Measurements from ENCODE around the gene NEURL1. TPM values are rescaled to one million over a fixed set of nuclear protein-coding genes. Genes with fewer than 3 reads are reported as not detected.
A peak's percentile ranks its signal among the peaks of the same experiment; 100 is the strongest.

NEURL1 gene
- total and polyA plus RNA-seq, 10 of the 15 experiments (the other 5 are each of a cell fraction or from before 2014, with no cell fraction given): 0.02 to 0.05 (median 0.05) TPM; not detected in 6

GRCh38 chr10:103454026-103454425, 39.5 kb upstream of the NEURL1 start:
- SMC1A ChIA-PET (ENCODE audit: uncharacterized antibody, unreplicated experiment): interaction anchor here (1.1 to 9.6 kb wide), 6 partner anchors 9 to 37 kb away, joined by 3 to 124 read pairs (median 6); no protein-coding TSS in a partner anchor
- H3K9me3 ChIP-seq (replicated peaks; ENCODE audit: control insufficient read depth, insufficient read depth, low read length): no peaks in the 10 kb centered on the region
- H3K4me2 ChIP-seq (ENCODE audit: control insufficient read depth, insufficient read depth): no peak overlapping the region
- H3K27ac ChIP-seq (ENCODE audit: control insufficient read depth, insufficient read depth): no peak overlapping the region
- ATAC-seq (no peak), FAIRE-seq (no peak), DNase-seq (ENCODE audit: low read depth, low spot score) (no peak)
- in situ Hi-C loops (cut with MboI) (no loop called here), intact Hi-C loops (cut with micrococcal nuclease; ENCODE audit: unreplicated experiment) (no loop called here)
- TF ChIP-seq KAT2A (conservative IDR thresholded peaks at IDR 0.05; ENCODE audit: control insufficient read depth, low read depth, low read length): no peak
- no peak for TF ChIP-seq NBN (IDR thresholded peaks at IDR 0.05)
- no peak for TF ChIP-seq FOS (IDR thresholded peaks at IDR 0.05; ENCODE audit: borderline replicate concordance, extremely low read depth, insufficient read length)
- TF ChIP-seq SIX5 (IDR thresholded peaks at IDR 0.05; ENCODE audit: low read depth, low read length, severe bottlenecking): no peak
- TF ChIP-seq POLR2A (IDR thresholded peaks at IDR 0.05; ENCODE audit: low read depth, low read length): no peak
- no peak for TF ChIP-seq HDAC6 (IDR thresholded peaks at IDR 0.05; ENCODE audit: unreplicated experiment)
- TF ChIP-seq NFYA (IDR thresholded peaks at IDR 0.05; ENCODE audit: borderline replicate concordance, low read depth, low read length): no peak
- no peak for TF ChIP-seq MTA2 (IDR thresholded peaks at IDR 0.05; ENCODE audit: low read depth)
- TF ChIP-seq SRF (IDR thresholded peaks at IDR 0.05; ENCODE audit: low read depth in 2 of 2, low read length in 2 of 2): no peak
- no peak for TF ChIP-seq FOXK2 (IDR thresholded peaks at IDR 0.05)
- no peak for TF ChIP-seq SREBF1 (IDR thresholded peaks at IDR 0.05; ENCODE audit: low read length)
- TF ChIP-seq PBX3 (IDR thresholded peaks at IDR 0.05; ENCODE audit: insufficient replicate concordance, low read depth, low read length): no peak
- no peak for TF ChIP-seq ZZZ3 (IDR thresholded peaks at IDR 0.05; ENCODE audit: control insufficient read depth, insufficient read length, low read depth)
- no peak for TF ChIP-seq RUNX3 (IDR thresholded peaks at IDR 0.05; ENCODE audit: low read length)
- no peak for TF ChIP-seq CEBPB (IDR thresholded peaks at IDR 0.05; ENCODE audit: borderline replicate concordance in 1 of 2, low read depth in 2 of 2, low read length in 2 of 2)
- no peak for TF ChIP-seq BMI1 (IDR thresholded peaks at IDR 0.05; ENCODE audit: borderline replicate concordance)
- TF ChIP-seq NFIC (IDR thresholded peaks at IDR 0.05; ENCODE audit: low read depth, low read length): no peak
- H3K4me1 ChIP-seq (ENCODE audit: control insufficient read depth, insufficient read depth, low read length): peaks cover 28% of the 10 kb centered on the region
- CTCF ChIA-PET: interaction anchor here (1.2 to 17.8 kb wide), 5 partner anchors 12 to 38 kb away, joined by 4 to 163 read pairs (median 27); partner anchors contain the start of gene CALHM3
- BruUV-seq (replicated peaks): no TSS peak
- peak overlapping the region; percentile 11; the same call in 1 of the 2 replicates for H2AFZ ChIP-seq (ENCODE audit: control insufficient read depth, low read depth, low read length)
- no peak overlapping the region for H3K4me3 ChIP-seq
- H4K20me1 ChIP-seq (ENCODE audit: control insufficient read depth, insufficient read depth): no peaks in the 10 kb centered on the region
- no peaks in the 10 kb centered on the region for H3K27me3 ChIP-seq (replicated peaks in 1 of 2; ENCODE audit: control insufficient read depth in 2 of 2, insufficient read depth in 2 of 2, low read length in 1 of 2)
- 87% methylated on average over 4 of the region's 4 CpGs for WGBS (ENCODE audit: insufficient coverage, insufficient replicate concordance, low lambda C conversion rate, missing lambda C conversion rate)
- POLR2A ChIA-PET: interaction anchor here (1.0 to 9.5 kb wide), 3 partner anchors 8 to 22 kb away, joined by 5 to 144 read pairs (median 35); no protein-coding TSS in a partner anchor
- peaks cover 26% of the 10 kb centered on the region for H3K79me2 ChIP-seq (ENCODE audit: control insufficient read depth, insufficient read depth, low read length)
- peaks cover 2 to 3% of the 10 kb centered on the region in 2 experiments; a peak in 3 of 4 replicates for H3K36me3 ChIP-seq (ENCODE audit: control insufficient read depth in 2 of 2, insufficient read depth in 2 of 2, low read length in 1 of 2)
- RAD21 ChIA-PET (ENCODE audit: unreplicated experiment): interaction anchor here (0.6 to 7.1 kb wide), 4 partner anchors 13 to 539 kb away, joined by 3 to 73 read pairs (median 56); no protein-coding TSS in a partner anchor
- H3K9ac ChIP-seq (ENCODE audit: control insufficient read depth, insufficient read depth, low read length): no peak overlapping the region

Measured in GM12878 (cell line).